ENCODE data around the gene PKD2L1.

The PKD2L1 gene

DNA sequence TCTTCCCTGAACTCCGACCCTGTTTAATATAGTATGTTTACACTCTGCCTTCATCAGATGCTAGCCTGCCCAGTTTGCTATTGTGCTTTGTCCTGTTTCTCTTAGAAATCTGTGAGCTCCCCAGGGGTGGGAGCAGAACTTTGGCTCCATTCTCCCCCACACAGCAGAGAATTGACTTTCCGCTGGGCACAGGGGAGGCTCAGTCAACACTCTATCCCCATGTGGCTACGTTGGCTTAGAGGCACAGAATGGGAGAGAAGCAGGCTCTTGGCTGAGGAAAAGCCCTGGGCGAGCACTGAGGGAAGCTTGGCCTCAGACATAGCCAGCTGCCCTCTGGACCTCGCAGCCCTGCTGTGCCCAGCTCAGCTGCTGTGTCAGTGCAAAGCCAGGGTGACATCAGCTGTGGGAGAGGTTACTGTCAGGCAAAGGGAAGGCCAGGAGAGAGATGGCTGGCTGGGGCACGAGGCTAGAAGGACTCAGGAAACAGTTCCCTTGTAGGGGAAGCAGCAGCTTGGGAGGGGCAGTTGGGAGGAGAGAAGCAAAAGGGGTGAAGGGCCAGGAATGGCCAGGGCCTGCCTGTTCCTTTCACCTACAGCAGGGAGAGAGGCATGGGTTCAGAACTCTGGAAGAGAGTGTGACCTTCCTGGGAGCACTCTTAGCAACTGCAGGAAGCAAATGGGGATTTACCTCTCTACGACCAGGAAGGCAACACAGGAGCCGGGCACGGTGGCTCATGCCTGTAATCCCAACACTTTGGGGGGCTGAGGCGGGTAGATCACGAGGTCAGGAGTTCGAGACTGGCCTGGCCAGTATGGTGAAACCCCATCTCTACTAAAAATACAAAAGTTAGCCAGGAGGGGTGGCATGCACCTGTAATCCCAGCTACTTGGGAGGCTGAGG is 11.2 kb upstream of the PKD2L1 start:
- TF ChIP-seq, protein P1, sequence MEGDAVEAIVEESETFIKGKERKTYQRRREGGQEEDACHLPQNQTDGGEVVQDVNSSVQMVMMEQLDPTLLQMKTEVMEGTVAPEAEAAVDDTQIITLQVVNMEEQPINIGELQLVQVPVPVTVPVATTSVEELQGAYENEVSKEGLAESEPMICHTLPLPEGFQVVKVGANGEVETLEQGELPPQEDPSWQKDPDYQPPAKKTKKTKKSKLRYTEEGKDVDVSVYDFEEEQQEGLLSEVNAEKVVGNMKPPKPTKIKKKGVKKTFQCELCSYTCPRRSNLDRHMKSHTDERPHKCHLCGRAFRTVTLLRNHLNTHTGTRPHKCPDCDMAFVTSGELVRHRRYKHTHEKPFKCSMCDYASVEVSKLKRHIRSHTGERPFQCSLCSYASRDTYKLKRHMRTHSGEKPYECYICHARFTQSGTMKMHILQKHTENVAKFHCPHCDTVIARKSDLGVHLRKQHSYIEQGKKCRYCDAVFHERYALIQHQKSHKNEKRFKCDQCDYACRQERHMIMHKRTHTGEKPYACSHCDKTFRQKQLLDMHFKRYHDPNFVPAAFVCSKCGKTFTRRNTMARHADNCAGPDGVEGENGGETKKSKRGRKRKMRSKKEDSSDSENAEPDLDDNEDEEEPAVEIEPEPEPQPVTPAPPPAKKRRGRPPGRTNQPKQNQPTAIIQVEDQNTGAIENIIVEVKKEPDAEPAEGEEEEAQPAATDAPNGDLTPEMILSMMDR (IDR thresholded peaks at IDR 0.05; ENCODE audit: low read length, missing control alignments): no peak
- DNase-seq (ENCODE audit: low read depth): no peak
- H3K4me3 ChIP-seq (replicated peaks; ENCODE audit: low read depth, low read length): no peak overlapping the region

DNA sequence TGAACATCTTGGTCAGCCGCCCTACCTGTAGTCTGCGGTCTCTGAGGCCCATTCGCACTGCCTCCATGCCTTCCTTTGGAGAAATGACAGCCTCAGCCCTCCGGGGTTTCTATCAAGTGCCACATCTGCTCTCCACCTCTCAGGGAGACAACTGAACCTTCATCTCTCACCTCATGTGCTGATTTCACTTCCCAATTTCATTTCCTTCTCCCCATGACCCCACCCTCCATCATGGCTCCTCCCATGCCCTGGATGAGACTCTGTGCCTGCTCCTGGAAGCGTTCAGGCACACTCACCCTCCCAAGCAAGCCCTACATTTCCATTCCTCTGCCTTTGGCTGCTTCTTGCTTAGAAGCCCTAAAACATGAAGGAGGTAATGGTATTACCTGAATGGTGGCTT is 9.2 kb upstream of the PKD2L1 start:
- DNase-seq (ENCODE audit: low read depth): no peak
- H3K4me3 ChIP-seq (replicated peaks; ENCODE audit: low read depth, low read length): no peak overlapping the region
- TF ChIP-seq, protein P1 (IDR thresholded peaks at IDR 0.05; ENCODE audit: low read length, missing control alignments): no peak

DNA sequence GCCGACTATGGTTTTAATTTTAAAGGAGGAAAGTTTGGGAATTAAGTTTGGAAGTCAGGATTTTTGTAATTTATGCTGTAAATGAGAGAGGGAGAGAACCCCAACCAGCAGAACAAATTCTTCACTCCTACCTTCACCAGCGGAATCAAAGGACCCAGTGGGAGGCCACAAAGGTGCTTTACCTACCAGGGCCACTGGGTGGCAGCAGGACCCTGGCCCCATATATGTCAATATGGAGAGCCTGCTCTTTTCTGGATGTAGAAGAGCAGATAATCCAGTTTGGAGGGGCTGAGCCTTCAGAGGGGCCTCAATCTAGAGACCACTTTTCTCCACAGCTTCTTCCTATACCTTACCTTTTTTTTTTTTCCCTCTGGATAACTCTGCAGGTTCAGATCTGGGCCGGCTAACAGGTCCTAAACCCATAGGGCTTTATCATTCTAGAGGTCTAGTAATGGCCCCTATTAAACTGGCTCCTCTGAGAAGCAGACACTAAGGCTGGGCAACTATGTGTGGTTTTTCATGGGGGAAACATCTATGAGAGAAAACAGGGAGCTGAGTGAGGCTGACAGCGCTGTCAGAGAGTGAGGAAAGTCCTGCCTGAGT is 8.5 kb upstream of the PKD2L1 start:
- DNase-seq (ENCODE audit: low read depth): peak; percentile 65
- TF ChIP-seq, protein P1 (IDR thresholded peaks at IDR 0.05; ENCODE audit: low read length, missing control alignments): peak; percentile 93
- no peak overlapping the region for H3K4me3 ChIP-seq (replicated peaks; ENCODE audit: low read depth, low read length)

DNA sequence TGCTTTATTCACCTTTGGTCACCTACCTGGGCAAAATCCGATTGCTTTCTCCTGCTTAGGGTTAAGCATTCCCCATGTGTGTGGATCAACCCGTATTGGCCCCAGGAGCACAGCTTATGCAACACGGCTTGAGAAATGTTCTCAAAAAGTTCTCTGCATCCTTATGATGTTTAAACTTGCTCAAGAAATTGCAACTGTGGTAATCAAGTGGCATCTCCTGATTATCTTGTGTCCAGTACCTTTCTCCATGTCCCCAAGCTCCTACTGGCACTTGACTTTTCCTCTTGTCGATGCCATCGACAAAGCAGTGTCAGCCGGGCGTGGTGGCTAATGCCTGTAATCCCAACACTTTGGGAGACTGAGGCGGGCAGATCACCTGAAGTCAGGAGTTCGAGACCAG is 4.7 kb upstream of the PKD2L1 start:
- TF ChIP-seq, protein P1 (IDR thresholded peaks at IDR 0.05; ENCODE audit: low read length, missing control alignments): no peak
- H3K4me3 ChIP-seq (replicated peaks; ENCODE audit: low read depth, low read length): no peak overlapping the region
- no peak for DNase-seq (ENCODE audit: low read depth)

DNA sequence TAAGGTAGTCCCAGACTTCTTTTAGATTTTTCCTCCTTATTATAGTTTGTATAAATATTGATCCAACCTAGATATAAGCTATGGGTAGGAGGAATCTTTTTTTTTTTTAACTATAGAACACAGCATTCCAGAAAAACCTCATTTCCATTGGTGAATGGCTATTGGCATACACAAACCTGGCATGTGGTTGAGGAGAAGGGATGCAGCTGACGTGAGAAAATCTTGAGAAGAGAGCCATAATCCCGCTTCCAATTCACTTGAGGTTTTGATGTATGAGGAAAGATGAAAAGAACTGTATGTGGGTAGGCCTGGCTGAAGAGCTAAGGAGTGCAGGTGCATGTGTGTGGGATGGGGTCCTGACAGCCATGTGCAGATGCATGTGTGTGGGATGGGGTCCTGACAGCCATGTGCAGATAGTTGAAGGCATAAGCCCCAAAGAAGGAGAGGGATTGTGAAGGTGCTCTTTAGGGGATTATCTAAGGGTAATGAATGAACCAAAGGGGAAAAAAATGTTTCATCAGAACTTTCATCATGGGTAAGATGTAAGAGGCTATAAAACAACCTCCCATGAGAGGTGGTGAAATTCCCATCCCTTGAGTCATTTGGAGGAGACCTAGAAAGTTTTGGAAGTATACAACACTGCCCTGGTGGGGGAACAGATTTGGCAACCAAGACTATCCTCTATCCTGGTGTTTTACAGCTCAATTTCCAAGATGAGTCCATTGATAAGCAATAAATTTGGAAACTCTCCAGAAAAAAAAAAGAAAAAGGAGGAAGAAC is 3.8 kb upstream of the PKD2L1 start:
- no peak overlapping the region for H3K4me3 ChIP-seq (replicated peaks; ENCODE audit: low read depth, low read length)
- DNase-seq (ENCODE audit: low read depth): no peak
- TF ChIP-seq, protein P1 (IDR thresholded peaks at IDR 0.05; ENCODE audit: low read length, missing control alignments): no peak

DNA sequence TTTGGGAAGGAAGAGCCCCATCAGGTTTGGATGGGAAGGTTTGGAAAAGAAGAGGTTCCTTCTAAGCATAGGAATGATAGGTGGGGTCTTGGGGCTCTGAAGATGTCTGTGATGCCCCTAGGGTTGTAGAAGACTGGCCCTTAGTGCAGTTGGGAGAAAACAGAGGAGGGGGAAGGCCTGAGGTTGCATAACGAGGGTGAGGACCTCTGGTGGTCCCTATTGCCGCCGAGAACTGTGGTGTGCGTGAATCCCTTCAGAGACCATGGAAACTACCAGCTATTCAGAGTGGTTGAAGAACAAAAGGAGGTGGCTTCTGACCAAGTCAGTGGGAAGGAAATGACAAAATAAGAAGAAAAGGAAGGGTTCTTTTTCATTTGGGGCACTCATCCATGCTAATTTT is 3.1 kb upstream of the PKD2L1 start:
- TF ChIP-seq, protein P1 (IDR thresholded peaks at IDR 0.05; ENCODE audit: low read length, missing control alignments): no peak
- DNase-seq (ENCODE audit: low read depth): no peak
- no peak overlapping the region for H3K4me3 ChIP-seq (replicated peaks; ENCODE audit: low read depth, low read length)

All from fibroblast of pulmonary artery (primary cell).